Measurements from ENCODE around the gene SREBF2. TPM values are rescaled to one million over a fixed set of nuclear protein-coding genes. Genes with fewer than 3 reads are reported as not detected.
A peak's percentile ranks its signal among the peaks of the same experiment; 100 is the strongest.

The SREBF2 gene
- total and polyA plus RNA-seq, 2 experiments from 2014 or later: 23.6 to 26.5 TPM

- TF ChIP-seq EZH2phosphoT487 (IDR thresholded peaks at IDR 0.05; ENCODE audit: insufficient read depth, low read depth) (no peak), EZH2 (IDR thresholded peaks at IDR 0.05; ENCODE audit: insufficient read depth, poor library complexity, severe bottlenecking) (no peak)
- H3K9ac ChIP-seq: no peak overlapping the region
- in situ Hi-C loops (cut with MboI): no loop called here
- no peak overlapping the region for H3K4me3 ChIP-seq
- H3K36me3 ChIP-seq (ENCODE audit: low read depth): no peaks in the 10 kb centered on the region
- 79 to 89% methylated on average over 4 of the region's 4 CpGs for WGBS, 2 experiments (ENCODE audit: low coverage in 1 of 2, low lambda C conversion rate in 2 of 2, missing lambda C conversion rate in 2 of 2)
- peaks cover 9% of the 10 kb centered on the region for H3K27me3 ChIP-seq (replicated peaks; ENCODE audit: insufficient read depth)
- no peaks in the 10 kb centered on the region for H3K79me2 ChIP-seq (ENCODE audit: insufficient read depth)
- no peak for DNase-seq
- H3K4me1 ChIP-seq (ENCODE audit: insufficient read depth): no peaks in the 10 kb centered on the region
- H3K9me3 ChIP-seq (ENCODE audit: low read depth): no peaks in the 10 kb centered on the region
- no peaks in the 10 kb centered on the region for H4K20me1 ChIP-seq (ENCODE audit: insufficient read depth)
- H3F3A ChIP-seq (ENCODE audit: insufficient read depth): no peaks in the 10 kb centered on the region
- no peak overlapping the region for H3K4me2 ChIP-seq (ENCODE audit: unreplicated experiment)
- H3K27ac ChIP-seq: no peak overlapping the region
- H3K9me2 ChIP-seq (ENCODE audit: insufficient read depth): no peaks in the 10 kb centered on the region
- no peak overlapping the region for H2AFZ ChIP-seq
Measured at GRCh38 chr22:41922940-41923594, 90.2 kb downstream of the SREBF2 start.

- TF ChIP-seq EZH2 (IDR thresholded peaks at IDR 0.05; ENCODE audit: insufficient read depth, poor library complexity, severe bottlenecking) (no peak), EZH2phosphoT487 (IDR thresholded peaks at IDR 0.05; ENCODE audit: insufficient read depth, low read depth) (no peak)
- H3K4me3 ChIP-seq: no peak overlapping the region
- no peak for DNase-seq
- no peaks in the 10 kb centered on the region for H3K36me3 ChIP-seq (ENCODE audit: low read depth)
- in situ Hi-C loops (cut with MboI): no loop called here
- H4K20me1 ChIP-seq (ENCODE audit: insufficient read depth): no peaks in the 10 kb centered on the region
- 87 to 91% methylated on average over 7 to 14 of the region's 14 CpGs for WGBS, 2 experiments (ENCODE audit: low coverage in 1 of 2, low lambda C conversion rate in 2 of 2, missing lambda C conversion rate in 2 of 2)
- H3K27me3 ChIP-seq (replicated peaks; ENCODE audit: insufficient read depth): peaks cover 9% of the 10 kb centered on the region
- H3K9me3 ChIP-seq (ENCODE audit: low read depth): no peaks in the 10 kb centered on the region
- H3K79me2 ChIP-seq (ENCODE audit: insufficient read depth): no peaks in the 10 kb centered on the region
- H2AFZ ChIP-seq: no peak overlapping the region
- H3K4me2 ChIP-seq (ENCODE audit: unreplicated experiment): no peak overlapping the region
- H3K9ac ChIP-seq: no peak overlapping the region
- no peak overlapping the region for H3K27ac ChIP-seq
- H3F3A ChIP-seq (ENCODE audit: insufficient read depth): no peaks in the 10 kb centered on the region
- H3K4me1 ChIP-seq (ENCODE audit: insufficient read depth): no peaks in the 10 kb centered on the region
- H3K9me2 ChIP-seq (ENCODE audit: insufficient read depth): no peaks in the 10 kb centered on the region
Measured at GRCh38 chr22:41923595-41924276, 90.8 kb downstream of the SREBF2 start.

GRCh38 chr22:41925783-41926460 is 93.0 kb downstream of the SREBF2 start:
- H3K27ac ChIP-seq: no peak overlapping the region
- no peak overlapping the region for H2AFZ ChIP-seq
- H3K9ac ChIP-seq: no peak overlapping the region
- WGBS, 2 experiments (ENCODE audit: low coverage in 1 of 2, low lambda C conversion rate in 2 of 2, missing lambda C conversion rate in 2 of 2): 8 to 9% methylated on average over 26 to 48 of the region's 48 CpGs
- TF ChIP-seq EZH2phosphoT487 (IDR thresholded peaks at IDR 0.05; ENCODE audit: insufficient read depth, low read depth): no peak
- TF ChIP-seq EZH2 (IDR thresholded peaks at IDR 0.05; ENCODE audit: insufficient read depth, poor library complexity, severe bottlenecking): no peak
- no peaks in the 10 kb centered on the region for H3K4me1 ChIP-seq (ENCODE audit: insufficient read depth)
- no peaks in the 10 kb centered on the region for H3K9me3 ChIP-seq (ENCODE audit: low read depth)
- in situ Hi-C loops (cut with MboI): no loop called here
- H3K36me3 ChIP-seq (ENCODE audit: low read depth): no peaks in the 10 kb centered on the region
- peaks cover 9% of the 10 kb centered on the region for H3K27me3 ChIP-seq (replicated peaks; ENCODE audit: insufficient read depth)
- H3K9me2 ChIP-seq (ENCODE audit: insufficient read depth): no peaks in the 10 kb centered on the region
- H4K20me1 ChIP-seq (ENCODE audit: insufficient read depth): no peaks in the 10 kb centered on the region
- peak; percentile 76 for DNase-seq
- peak overlapping the region; percentile 13; the same call in 1 of the 2 replicates for H3K4me3 ChIP-seq
- H3K4me2 ChIP-seq (ENCODE audit: unreplicated experiment): no peak overlapping the region
- no peaks in the 10 kb centered on the region for H3K79me2 ChIP-seq (ENCODE audit: insufficient read depth)
- H3F3A ChIP-seq (ENCODE audit: insufficient read depth): no peaks in the 10 kb centered on the region

- no peak overlapping the region for H2AFZ ChIP-seq
- no peaks in the 10 kb centered on the region for H3K9me2 ChIP-seq (ENCODE audit: insufficient read depth)
- H3K9me3 ChIP-seq (ENCODE audit: low read depth): no peaks in the 10 kb centered on the region
- H3K4me3 ChIP-seq: no peak overlapping the region
- no peak for DNase-seq
- H3K36me3 ChIP-seq (ENCODE audit: low read depth): no peaks in the 10 kb centered on the region
- no peaks in the 10 kb centered on the region for H4K20me1 ChIP-seq (ENCODE audit: insufficient read depth)
- H3K9ac ChIP-seq: no peak overlapping the region
- H3K79me2 ChIP-seq (ENCODE audit: insufficient read depth): no peaks in the 10 kb centered on the region
- in situ Hi-C loops (cut with MboI): no loop called here
- no peaks in the 10 kb centered on the region for H3K4me1 ChIP-seq (ENCODE audit: insufficient read depth)
- TF ChIP-seq EZH2phosphoT487 (IDR thresholded peaks at IDR 0.05; ENCODE audit: insufficient read depth, low read depth) (no peak), EZH2 (IDR thresholded peaks at IDR 0.05; ENCODE audit: insufficient read depth, poor library complexity, severe bottlenecking) (no peak)
- no peak overlapping the region for H3K27ac ChIP-seq
- H3K4me2 ChIP-seq (ENCODE audit: unreplicated experiment): no peak overlapping the region
- 85 to 90% methylated on average over 6 of the region's 6 CpGs for WGBS, 2 experiments (ENCODE audit: low coverage in 1 of 2, low lambda C conversion rate in 2 of 2, missing lambda C conversion rate in 2 of 2)
- H3K27me3 ChIP-seq (replicated peaks; ENCODE audit: insufficient read depth): peaks cover 9% of the 10 kb centered on the region
- H3F3A ChIP-seq (ENCODE audit: insufficient read depth): no peaks in the 10 kb centered on the region
Measured at GRCh38 chr22:41927813-41928212, 94.9 kb downstream of the SREBF2 start.

Measured in GM23248 (cell line).